GM12878 (cell line): ENCODE measurements around the gene CYP20A1. TPM values are rescaled to one million over a fixed set of nuclear protein-coding genes. Genes with fewer than 3 reads are reported as not detected.

ENCODE experiments used
- BMI1 ChIP-seq: fragments of 450-650 bp; IDR thresholded peaks from 2 replicates; pipeline ENCODE4 v1.6.1; 2016; ENCODE audit warnings: mild to moderate bottlenecking, moderate library complexity, borderline replicate concordance
- CHD2 ChIP-seq: IDR thresholded peaks from 2 replicates; pipeline ENCODE4 v1.6.1; 2011; ENCODE audit warnings: low read depth, low read length, improper control_type of control experiment, borderline replicate concordance
- DPF2 ChIP-seq: fragments of 450-650 bp; IDR thresholded peaks from 2 replicates; pipeline ENCODE4 v1.6.1; 2017; ENCODE audit warnings: mild to moderate bottlenecking
- GATAD2B ChIP-seq: fragments of 450-650 bp; conservative IDR thresholded peaks from 2 replicates; pipeline ENCODE4 v1.6.1; 2017; ENCODE audit warnings: low read depth, mild to moderate bottlenecking, moderate library complexity
- KDM1A ChIP-seq: fragments of 200-600 bp; sonication (generic); IDR thresholded peaks from 2 replicates; pipeline ENCODE4 v1.6.1; 2016; ENCODE audit warnings: borderline replicate concordance
- LARP7 ChIP-seq: fragments of 450-650 bp; IDR thresholded peaks from 2 replicates; pipeline ENCODE4 v1.6.1; 2017; ENCODE audit warnings: mild to moderate bottlenecking
- MEF2A ChIP-seq: IDR thresholded peaks from 2 replicates; pipeline ENCODE4 v1.6.1; 2011; ENCODE audit warnings: low read depth, mild to moderate bottlenecking, low read length, moderate library complexity; ENCODE audit not compliant: insufficient read depth
- MTA2 ChIP-seq: fragments of 450-650 bp; IDR thresholded peaks from 2 replicates; pipeline ENCODE4 v1.6.1; 2016; ENCODE audit warnings: low read depth, mild to moderate bottlenecking, moderate library complexity
- MYC ChIP-seq: IDR thresholded peaks from 2 replicates; pipeline ENCODE4 v1.6.1; 2011; ENCODE audit warnings: mild to moderate bottlenecking, low read length, moderate library complexity, inconsistent platforms; ENCODE audit not compliant: insufficient read depth, insufficient replicate concordance, insufficient read length, severe bottlenecking
- NFYA ChIP-seq: IDR thresholded peaks from 2 replicates; pipeline ENCODE4 v1.6.1; 2011; ENCODE audit warnings: low read depth, mild to moderate bottlenecking, low read length, improper control_type of control experiment, borderline replicate concordance
- POLR2AphosphoS2 ChIP-seq: IDR thresholded peaks from 2 replicates; pipeline ENCODE4 v1.6.1; 2011; ENCODE audit warnings: low read depth, mild to moderate bottlenecking, low read length, improper control_type of control experiment, moderate library complexity
- RB1 ChIP-seq: fragments of 450-650 bp; formaldehyde crosslinking; IDR thresholded peaks from 2 replicates; pipeline ENCODE4 v1.6.1; 2017; ENCODE audit warnings: mild to moderate bottlenecking, borderline replicate concordance
- SRF ChIP-seq, 2 experiments: IDR thresholded peaks; 2 replicates each; pipeline ENCODE4 v1.6.1; 2011; ENCODE audit warnings: low read depth in 2 of 2, low read length in 2 of 2, mild to moderate bottlenecking in 1 of 2, moderate library complexity in 1 of 2
- TAF1 ChIP-seq: IDR thresholded peaks from 2 replicates; pipeline ENCODE4 v1.6.1; 2011; ENCODE audit warnings: mild to moderate bottlenecking, low read depth, low read length, borderline replicate concordance
- YY1 ChIP-seq: IDR thresholded peaks from 2 replicates; pipeline ENCODE4 v1.6.1; 2011; ENCODE audit warnings: low read depth, mild to moderate bottlenecking, low read length
- ZNF274 ChIP-seq: IDR thresholded peaks from one replicate; pipeline ENCODE4 v1.8.0; 2011; ENCODE audit not compliant: insufficient read length, insufficient read depth
- polyA plus RNA-seq, 11 experiments: library from polyadenylated mRNA; depleted of rRNA in 4 of 11; unstranded in 6 of 11; stranded (reverse) in 5 of 11; fragments of >200 nt; fragmentation: Nextera tagmentation in 4 of 11; fragmentation: Illumina TruSeq in 1 of 11; extraction: Ambion mirVana in 4 of 11; extraction: Trizol in 1 of 11; gene quantifications; 1 replicate in 1 of 11; 2 replicates in 10 of 11; pipeline versions ENCODE4 v1.2.1 to v1.2.3, GENCODE V29; 2011 to 2016; ENCODE audit warnings: inconsistent platforms in 2 of 11, missing spikeins in 2 of 11, low read depth in 1 of 11
- total RNA-seq, 4 experiments: library from RNA; depleted of rRNA in 3 of 4; stranded (reverse); fragments of >200 nt in 3 of 4; fragmentation: Illumina TruSeq in 1 of 4; extraction: Trizol in 1 of 4; gene quantifications; 2 replicates each; pipeline versions ENCODE4 v1.2.1 to v1.2.3, GENCODE V29; 2013 to 2021
- TF ChIP-seq, protein P1 (sequence below): fragments of 450-650 bp; IDR thresholded peaks from 2 replicates; pipeline ENCODE4 v1.6.1; 2017; ENCODE audit warnings: low read depth, mild to moderate bottlenecking, moderate library complexity
- TF ChIP-seq, protein P2 (sequence below): fragments of 450-650 bp; IDR thresholded peaks from 2 replicates; pipeline ENCODE4 v1.6.1; 2017; ENCODE audit warnings: mild to moderate bottlenecking, moderate library complexity
- TF ChIP-seq, protein P3 (sequence below): fragments of 450-650 bp; formaldehyde crosslinking; IDR thresholded peaks from 2 replicates; pipeline ENCODE4 v1.4.0; 2020; ENCODE audit warnings: mild to moderate bottlenecking, moderate library complexity

CYP20A1 gene
- total and polyA plus RNA-seq, 10 of the 15 experiments (the other 5 are each of a cell fraction or from before 2014, with no cell fraction given) = 8.3 to 19.1 (median 12.9) TPM

DNA sequence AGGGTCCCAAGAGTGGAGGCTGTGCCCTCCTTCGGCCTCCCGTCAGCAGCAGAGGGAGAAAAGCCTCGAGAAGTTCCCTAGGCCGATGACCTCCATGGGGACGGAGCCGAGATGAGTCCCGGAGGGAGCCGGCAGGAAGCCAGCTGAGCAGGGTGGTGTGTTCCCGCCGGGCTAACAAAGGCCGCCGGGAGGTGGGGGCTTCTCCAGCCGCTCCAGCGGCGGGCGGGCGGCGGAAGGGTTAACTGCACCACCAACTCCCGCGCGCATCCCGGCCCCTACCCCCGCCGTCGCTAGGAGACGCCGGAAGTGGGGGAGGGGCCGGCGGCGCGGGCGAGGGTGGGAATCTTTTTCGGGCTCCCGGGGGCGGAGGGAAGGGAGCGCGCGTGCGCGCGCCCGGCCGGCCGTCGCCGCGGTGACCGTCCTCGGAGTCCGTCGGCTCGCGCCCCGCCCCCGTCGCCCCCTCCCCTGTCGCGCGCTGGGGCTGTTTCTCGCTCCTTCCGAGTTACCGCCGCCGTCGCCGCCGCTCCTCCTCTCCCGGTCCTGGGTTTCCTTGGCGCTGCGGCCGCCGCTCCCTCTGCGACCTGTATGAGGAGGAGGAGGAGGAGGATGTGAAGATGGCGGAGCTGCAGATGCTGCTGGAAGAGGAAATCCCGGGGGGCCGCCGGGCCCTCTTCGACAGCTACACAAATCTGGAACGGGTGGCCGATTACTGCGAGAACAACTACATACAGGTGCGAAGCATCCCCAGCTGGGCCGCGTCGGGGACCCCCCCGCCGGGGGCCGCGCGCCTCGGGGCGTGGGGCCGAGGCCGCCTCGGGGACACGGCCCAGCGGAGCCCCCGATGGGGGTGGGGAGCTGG, 89.3 kb downstream of the CYP20A1 start, which contains the start of gene ABI2 (continued):
- TF ChIP-seq, protein P1, sequence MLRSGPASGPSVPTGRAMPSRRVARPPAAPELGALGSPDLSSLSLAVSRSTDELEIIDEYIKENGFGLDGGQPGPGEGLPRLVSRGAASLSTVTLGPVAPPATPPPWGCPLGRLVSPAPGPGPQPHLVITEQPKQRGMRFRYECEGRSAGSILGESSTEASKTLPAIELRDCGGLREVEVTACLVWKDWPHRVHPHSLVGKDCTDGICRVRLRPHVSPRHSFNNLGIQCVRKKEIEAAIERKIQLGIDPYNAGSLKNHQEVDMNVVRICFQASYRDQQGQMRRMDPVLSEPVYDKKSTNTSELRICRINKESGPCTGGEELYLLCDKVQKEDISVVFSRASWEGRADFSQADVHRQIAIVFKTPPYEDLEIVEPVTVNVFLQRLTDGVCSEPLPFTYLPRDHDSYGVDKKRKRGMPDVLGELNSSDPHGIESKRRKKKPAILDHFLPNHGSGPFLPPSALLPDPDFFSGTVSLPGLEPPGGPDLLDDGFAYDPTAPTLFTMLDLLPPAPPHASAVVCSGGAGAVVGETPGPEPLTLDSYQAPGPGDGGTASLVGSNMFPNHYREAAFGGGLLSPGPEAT = peak; percentile 64; the same call in 1 of the 2 replicates
- TF ChIP-seq DPF2 (peak; percentile 64; the same call in 1 of the 2 replicates), GATAD2B (peak; percentile 64; the same call in 1 of the 2 replicates), RB1 (peak; percentile 34; the same call in 1 of the 2 replicates), MTA2 (peak; percentile 39; the same call in 1 of the 2 replicates), POLR2AphosphoS2 (no peak), BMI1 (peak; percentile 90), SRF (IDR thresholded peaks at IDR 0.05; ENCODE audit: low read depth in 2 of 2, low read length in 2 of 2) (0 out of 4 replicates have a peak, but pooled peaks of 1 of the 2 experiments have one; percentile 19), TAF1 (peak; percentile 5; the same call in 1 of the 2 replicates), LARP7 (no peak; the same call in 1 of the 2 replicates), ZNF274 (no peak), NFYA (no peak), MYC (no peak), YY1 (peak; percentile 83), KDM1A (no peak), CHD2 (peak; percentile 76; the same call in 1 of the 2 replicates), MEF2A (0 out of 2 replicates have a peak, but pooled peaks have one; percentile 27)
- TF ChIP-seq, protein P2, sequence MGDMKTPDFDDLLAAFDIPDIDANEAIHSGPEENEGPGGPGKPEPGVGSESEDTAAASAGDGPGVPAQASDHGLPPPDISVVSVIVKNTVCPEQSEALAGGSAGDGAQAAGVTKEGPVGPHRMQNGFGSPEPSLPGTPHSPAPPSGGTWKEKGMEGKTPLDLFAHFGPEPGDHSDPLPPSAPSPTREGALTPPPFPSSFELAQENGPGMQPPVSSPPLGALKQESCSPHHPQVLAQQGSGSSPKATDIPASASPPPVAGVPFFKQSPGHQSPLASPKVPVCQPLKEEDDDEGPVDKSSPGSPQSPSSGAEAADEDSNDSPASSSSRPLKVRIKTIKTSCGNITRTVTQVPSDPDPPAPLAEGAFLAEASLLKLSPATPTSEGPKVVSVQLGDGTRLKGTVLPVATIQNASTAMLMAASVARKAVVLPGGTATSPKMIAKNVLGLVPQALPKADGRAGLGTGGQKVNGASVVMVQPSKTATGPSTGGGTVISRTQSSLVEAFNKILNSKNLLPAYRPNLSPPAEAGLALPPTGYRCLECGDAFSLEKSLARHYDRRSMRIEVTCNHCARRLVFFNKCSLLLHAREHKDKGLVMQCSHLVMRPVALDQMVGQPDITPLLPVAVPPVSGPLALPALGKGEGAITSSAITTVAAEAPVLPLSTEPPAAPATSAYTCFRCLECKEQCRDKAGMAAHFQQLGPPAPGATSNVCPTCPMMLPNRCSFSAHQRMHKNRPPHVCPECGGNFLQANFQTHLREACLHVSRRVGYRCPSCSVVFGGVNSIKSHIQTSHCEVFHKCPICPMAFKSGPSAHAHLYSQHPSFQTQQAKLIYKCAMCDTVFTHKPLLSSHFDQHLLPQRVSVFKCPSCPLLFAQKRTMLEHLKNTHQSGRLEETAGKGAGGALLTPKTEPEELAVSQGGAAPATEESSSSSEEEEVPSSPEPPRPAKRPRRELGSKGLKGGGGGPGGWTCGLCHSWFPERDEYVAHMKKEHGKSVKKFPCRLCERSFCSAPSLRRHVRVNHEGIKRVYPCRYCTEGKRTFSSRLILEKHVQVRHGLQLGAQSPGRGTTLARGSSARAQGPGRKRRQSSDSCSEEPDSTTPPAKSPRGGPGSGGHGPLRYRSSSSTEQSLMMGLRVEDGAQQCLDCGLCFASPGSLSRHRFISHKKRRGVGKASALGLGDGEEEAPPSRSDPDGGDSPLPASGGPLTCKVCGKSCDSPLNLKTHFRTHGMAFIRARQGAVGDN = peak; percentile 14; the same call in 1 of the 2 replicates
- TF ChIP-seq, protein P3, sequence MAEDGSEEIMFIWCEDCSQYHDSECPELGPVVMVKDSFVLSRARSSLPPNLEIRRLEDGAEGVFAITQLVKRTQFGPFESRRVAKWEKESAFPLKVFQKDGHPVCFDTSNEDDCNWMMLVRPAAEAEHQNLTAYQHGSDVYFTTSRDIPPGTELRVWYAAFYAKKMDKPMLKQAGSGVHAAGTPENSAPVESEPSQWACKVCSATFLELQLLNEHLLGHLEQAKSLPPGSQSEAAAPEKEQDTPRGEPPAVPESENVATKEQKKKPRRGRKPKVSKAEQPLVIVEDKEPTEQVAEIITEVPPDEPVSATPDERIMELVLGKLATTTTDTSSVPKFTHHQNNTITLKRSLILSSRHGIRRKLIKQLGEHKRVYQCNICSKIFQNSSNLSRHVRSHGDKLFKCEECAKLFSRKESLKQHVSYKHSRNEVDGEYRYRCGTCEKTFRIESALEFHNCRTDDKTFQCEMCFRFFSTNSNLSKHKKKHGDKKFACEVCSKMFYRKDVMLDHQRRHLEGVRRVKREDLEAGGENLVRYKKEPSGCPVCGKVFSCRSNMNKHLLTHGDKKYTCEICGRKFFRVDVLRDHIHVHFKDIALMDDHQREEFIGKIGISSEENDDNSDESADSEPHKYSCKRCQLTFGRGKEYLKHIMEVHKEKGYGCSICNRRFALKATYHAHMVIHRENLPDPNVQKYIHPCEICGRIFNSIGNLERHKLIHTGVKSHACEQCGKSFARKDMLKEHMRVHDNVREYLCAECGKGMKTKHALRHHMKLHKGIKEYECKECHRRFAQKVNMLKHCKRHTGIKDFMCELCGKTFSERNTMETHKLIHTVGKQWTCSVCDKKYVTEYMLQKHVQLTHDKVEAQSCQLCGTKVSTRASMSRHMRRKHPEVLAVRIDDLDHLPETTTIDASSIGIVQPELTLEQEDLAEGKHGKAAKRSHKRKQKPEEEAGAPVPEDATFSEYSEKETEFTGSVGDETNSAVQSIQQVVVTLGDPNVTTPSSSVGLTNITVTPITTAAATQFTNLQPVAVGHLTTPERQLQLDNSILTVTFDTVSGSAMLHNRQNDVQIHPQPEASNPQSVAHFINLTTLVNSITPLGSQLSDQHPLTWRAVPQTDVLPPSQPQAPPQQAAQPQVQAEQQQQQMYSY = 0 out of 2 replicates have a peak, but pooled peaks have one; percentile 27
